H9 (cell line): Measurements from ENCODE around the gene IGFALS. TPM values are rescaled to one million over a fixed set of nuclear protein-coding genes. Genes with fewer than 3 reads are reported as not detected.

Experiments used
- DNase-seq: peaks from one replicate; pipeline ENCODE4 v3.0.0-alpha.2; 2017
- H2AFZ ChIP-seq: one replicate; pipeline ENCODE4 v1.6.1; 2013; ENCODE audit warnings: mild to moderate bottlenecking, low read length, control low read depth, moderate library complexity
- H2AK5ac ChIP-seq: 2 replicates; pipeline ENCODE4 v1.6.1; 2013; ENCODE audit warnings: low read length, control low read depth, mixed read lengths; ENCODE audit not compliant: insufficient read length
- H2BK120ac ChIP-seq: one replicate; pipeline ENCODE4 v1.6.1; 2013; ENCODE audit warnings: low read depth, mild to moderate bottlenecking, low read length, control low read depth, inconsistent platforms; ENCODE audit not compliant: poor library complexity, severe bottlenecking
- H2BK12ac ChIP-seq: 2 replicates; pipeline ENCODE4 v1.6.1; 2013; ENCODE audit warnings: low read length, control low read depth, mixed read lengths, low read depth; ENCODE audit not compliant: insufficient read length
- H2BK15ac ChIP-seq: 2 replicates; pipeline ENCODE4 v1.6.1; 2013; ENCODE audit warnings: low read depth, low read length, control low read depth
- H2BK20ac ChIP-seq: one replicate; pipeline ENCODE4 v1.6.1; 2013; ENCODE audit warnings: low read depth, mild to moderate bottlenecking, low read length, control low read depth, inconsistent platforms; ENCODE audit not compliant: poor library complexity, severe bottlenecking
- H2BK5ac ChIP-seq: 2 replicates; pipeline ENCODE4 v1.6.1; 2013; ENCODE audit warnings: low read length, control low read depth, mixed read lengths; ENCODE audit not compliant: insufficient read length
- H3K14ac ChIP-seq: 2 replicates; pipeline ENCODE4 v1.6.1; 2013; ENCODE audit warnings: low read length, control low read depth; ENCODE audit not compliant: insufficient read depth
- H3K18ac ChIP-seq: 2 replicates; pipeline ENCODE4 v1.6.1; 2013; ENCODE audit warnings: low read depth, mild to moderate bottlenecking, mixed read lengths, low read length, control low read depth; ENCODE audit not compliant: insufficient read length
- H3K23ac ChIP-seq: 2 replicates; pipeline ENCODE4 v1.6.1; 2013; ENCODE audit warnings: low read length, control low read depth, mixed read lengths, low read depth; ENCODE audit not compliant: insufficient read length
- H3K23me2 ChIP-seq: 2 replicates; pipeline ENCODE4 v1.6.1; 2013; ENCODE audit warnings: low read depth, mild to moderate bottlenecking, mixed read lengths, low read length, control low read depth; ENCODE audit not compliant: insufficient read length, poor library complexity, severe bottlenecking
- H3K27ac ChIP-seq: 2 replicates; pipeline ENCODE4 v1.5.1; 2013; ENCODE audit warnings: low read length, control low read depth, mixed read lengths, low read depth; ENCODE audit not compliant: insufficient read length
- H3K27me3 ChIP-seq: 2 replicates; pipeline ENCODE4 v1.6.1; 2013; ENCODE audit warnings: low read length, control low read depth, inconsistent platforms; ENCODE audit not compliant: insufficient read depth
- H3K4ac ChIP-seq: 2 replicates; pipeline ENCODE4 v1.6.1; 2013; ENCODE audit warnings: low read depth, mild to moderate bottlenecking, control low read depth, inconsistent platforms, low read length, moderate library complexity
- H3K4me1 ChIP-seq: 2 replicates; pipeline ENCODE4 v1.6.1; 2013; ENCODE audit warnings: low read length, control low read depth, inconsistent platforms; ENCODE audit not compliant: insufficient read depth
- H3K4me2 ChIP-seq: 2 replicates; pipeline ENCODE4 v1.6.1; 2013; ENCODE audit warnings: low read length, control low read depth, mixed read lengths; ENCODE audit not compliant: insufficient read length, insufficient read depth
- H3K56ac ChIP-seq: 2 replicates; pipeline ENCODE4 v1.6.1; 2013; ENCODE audit warnings: low read depth, mild to moderate bottlenecking, mixed read lengths, low read length, control low read depth; ENCODE audit not compliant: insufficient read length
- H3K79me1 ChIP-seq: 2 replicates; pipeline ENCODE4 v1.6.1; 2013; ENCODE audit warnings: low read depth, mild to moderate bottlenecking, moderate library complexity, low read length, control low read depth, inconsistent platforms; ENCODE audit not compliant: insufficient read depth, poor library complexity, severe bottlenecking
- H3K79me2 ChIP-seq: 2 replicates; pipeline ENCODE4 v1.6.1; 2013; ENCODE audit warnings: low read length, control low read depth, inconsistent platforms; ENCODE audit not compliant: insufficient read depth
- H3K9ac ChIP-seq: 2 replicates; pipeline ENCODE4 v1.6.1; 2013; ENCODE audit warnings: low read length, control low read depth, mixed read lengths; ENCODE audit not compliant: insufficient read length; ENCODE audit errors: extremely low read depth
- H3K9me3 ChIP-seq: one replicate; pipeline ENCODE4 v1.6.1; 2013; ENCODE audit warnings: low read depth, low read length, inconsistent platforms; ENCODE audit not compliant: control insufficient read depth
- H3T11ph ChIP-seq: one replicate; pipeline ENCODE4 v1.6.1; 2013; ENCODE audit warnings: mild to moderate bottlenecking, low read length, control low read depth, inconsistent platforms
- H4K20me1 ChIP-seq: one replicate; pipeline ENCODE4 v1.6.1; 2013; ENCODE audit not compliant: control insufficient read depth, insufficient read length, insufficient read depth
- H4K5ac ChIP-seq: 2 replicates; pipeline ENCODE4 v1.6.1; 2013; ENCODE audit warnings: low read depth, mild to moderate bottlenecking, mixed read lengths, low read length, control low read depth; ENCODE audit not compliant: insufficient read length
- H4K8ac ChIP-seq: replicated peaks from 2 replicates; pipeline ENCODE4 v1.6.1; 2013; ENCODE audit warnings: low read length, control low read depth, mixed read lengths, low read depth; ENCODE audit not compliant: insufficient read length
- H4K91ac ChIP-seq: 2 replicates; pipeline ENCODE4 v1.6.1; 2013; ENCODE audit warnings: low read depth, mild to moderate bottlenecking, moderate library complexity, mixed read lengths, low read length, control low read depth; ENCODE audit not compliant: insufficient read length
- H3K27ac Mint-ChIP-seq, 3 experiments: 2 replicates in 2 of 3; 3 replicates in 1 of 3; pipeline ENCODE4 v1.8.0; 2020 to 2021; ENCODE audit warnings: mixed read lengths in 3 of 3, mild to moderate bottlenecking in 1 of 3, moderate library complexity in 1 of 3
- H3K27me3 Mint-ChIP-seq: 2 replicates; pipeline ENCODE4 v1.8.0; 2021; ENCODE audit warnings: low read depth, mild to moderate bottlenecking, moderate library complexity, mixed read lengths
- H3K36me3 Mint-ChIP-seq, 3 experiments: 2 replicates in 2 of 3; 3 replicates in 1 of 3; pipeline ENCODE4 v1.8.0; 2020 to 2021; ENCODE audit warnings: low read depth in 3 of 3, mixed read lengths in 3 of 3; ENCODE audit not compliant: insufficient read depth in 1 of 3
- H3K4me1 Mint-ChIP-seq, 2 experiments: 2 replicates each; pipeline ENCODE4 v1.8.0; 2020; ENCODE audit warnings: mixed read lengths in 2 of 2
- H3K4me3 Mint-ChIP-seq, 2 experiments: 2 replicates in 1 of 2; 3 replicates in 1 of 2; pipeline ENCODE4 v1.8.0; 2020 to 2021; ENCODE audit warnings: mild to moderate bottlenecking in 2 of 2, mixed read lengths in 2 of 2, moderate library complexity in 1 of 2
- H3K9me3 Mint-ChIP-seq, 2 experiments: 2 replicates in 1 of 2; 3 replicates in 1 of 2; pipeline ENCODE4 v1.8.0; 2020; ENCODE audit warnings: mild to moderate bottlenecking in 2 of 2, mixed read lengths in 2 of 2, moderate library complexity in 1 of 2
- CTCF ChIP-seq: fragments of 200-600 bp; sonication (generic); conservative IDR thresholded peaks from 3 replicates; pipeline ENCODE4 v1.8.0; 2021; ENCODE audit warnings: antibody characterized with exemption, mild to moderate bottlenecking
- WGBS: extraction: QIAGEN DNeasy Blood & Tissue Kit; methylation state at CpG from one replicate; pipeline ENCODE4 v1.1.7; 2013; ENCODE audit warnings: missing lambda C conversion rate, low lambda C conversion rate, mixed read lengths; ENCODE audit not compliant: insufficient read length; ENCODE audit errors: extremely low coverage; 5-methylcytosine and 5-hydroxymethylcytosine counted together
- total RNA-seq: library from RNA; stranded (reverse); gene quantifications from 2 replicates; pipeline ENCODE4 v1.2.1, GENCODE V29; 2021

IGFALS gene
- total RNA-seq, 1 experiment from 2014 or later, result not detected

GRCh38 chr16:1825381-1825863 is 31.9 kb upstream of the IGFALS start:
- Histone ChIP-seq H4K20me1 (no peaks in the 10 kb centered on the region), H3K4ac (no peak overlapping the region), H3T11ph (no peak overlapping the region), H2AK5ac (no peak overlapping the region), H3K9me3 (no peaks in the 10 kb centered on the region), H3K56ac (no peak overlapping the region), H4K8ac (no peak overlapping the region), H2BK120ac (no peak overlapping the region), H3K4me2 (peak overlapping the region; percentile 65), H3K14ac (no peak overlapping the region), H2BK20ac (no peak overlapping the region), H3K79me2 (peaks cover 4% of the 10 kb centered on the region; the same call in 1 of the 2 replicates), H3K4me1 (peaks cover 2% of the 10 kb centered on the region; the same call in 1 of the 2 replicates), H3K79me1 (peaks cover 10% of the 10 kb centered on the region), H4K5ac (no peak overlapping the region), H3K23ac (no peak overlapping the region), H3K18ac (no peak overlapping the region), H2AFZ (no peak overlapping the region), H4K91ac (no peak overlapping the region), H2BK5ac (no peak overlapping the region), H2BK15ac (no peak overlapping the region), H3K9ac (no peak overlapping the region), H3K23me2 (peaks cover 10% of the 10 kb centered on the region), H3K27ac (no peak overlapping the region), H2BK12ac (no peak overlapping the region), H3K27me3 (no peaks in the 10 kb centered on the region)
- WGBS, result no CpG with 5 or more reads among the region's 15 CpGs
- H3K4me1 Mint-ChIP-seq, result peaks cover 11 to 18% of the 10 kb centered on the region in 2 experiments
- no peak for TF ChIP-seq CTCF
- peaks cover 4% of the 10 kb centered on the region; the same call in 1 of the 2 replicates for H3K27me3 Mint-ChIP-seq
- DNase-seq, result no peak
- no peaks in the 10 kb centered on the region; a peak in 1 of 5 replicates for H3K9me3 Mint-ChIP-seq
- peak overlapping the region; percentile 61 to 80 for H3K4me3 Mint-ChIP-seq
- H3K36me3 Mint-ChIP-seq, result peaks cover 0 to 4% (median 0%) of the 10 kb centered on the region in 3 experiments; a peak in 3 of 7 replicates
- H3K27ac Mint-ChIP-seq, result no peak overlapping the region
